Neural progenitor cell (in vitro differentiated cells): ENCODE measurements around the gene MAD1L1.

Source experiments
- EZH2 ChIP-seq: fragments of 200-600 bp; sonication (generic); IDR thresholded peaks from 2 replicates; pipeline ENCODE4 v1.6.1; 2017; ENCODE audit warnings: antibody characterized with exemption, mild to moderate bottlenecking, moderate library complexity
- EZH2phosphoT487 ChIP-seq: fragments of 200-600 bp; sonication (generic); IDR thresholded peaks from 2 replicates; pipeline ENCODE4 v1.6.1; 2017; ENCODE audit warnings: antibody characterized with exemption
- TF ChIP-seq, protein P1 (sequence below): fragments of 200-600 bp; sonication (generic); IDR thresholded peaks from 2 replicates; pipeline ENCODE4 v1.5.1; 2017; ENCODE audit warnings: antibody characterized with exemption, mild to moderate bottlenecking

DNA sequence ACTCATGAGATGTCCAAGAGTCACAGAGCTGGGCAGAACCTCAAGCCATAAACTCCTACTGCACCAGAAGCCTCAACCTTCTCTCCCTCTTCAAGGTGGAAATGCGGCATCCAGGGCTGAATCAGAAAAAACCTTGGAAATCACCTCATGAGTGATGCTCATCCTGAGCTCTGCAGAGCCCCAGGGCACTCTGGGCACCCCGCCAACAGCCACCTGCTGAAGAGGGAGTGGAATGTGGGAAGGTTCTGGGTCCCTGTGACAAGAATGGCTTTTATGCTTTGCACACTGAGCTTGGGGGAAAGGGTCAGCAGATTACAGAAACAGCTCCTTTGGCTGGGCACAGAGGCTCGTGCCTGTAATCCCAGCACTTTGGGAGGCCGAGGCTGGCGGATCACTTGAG lies 28.1 kb upstream of the MAD1L1 start:
- TF ChIP-seq, protein P1, sequence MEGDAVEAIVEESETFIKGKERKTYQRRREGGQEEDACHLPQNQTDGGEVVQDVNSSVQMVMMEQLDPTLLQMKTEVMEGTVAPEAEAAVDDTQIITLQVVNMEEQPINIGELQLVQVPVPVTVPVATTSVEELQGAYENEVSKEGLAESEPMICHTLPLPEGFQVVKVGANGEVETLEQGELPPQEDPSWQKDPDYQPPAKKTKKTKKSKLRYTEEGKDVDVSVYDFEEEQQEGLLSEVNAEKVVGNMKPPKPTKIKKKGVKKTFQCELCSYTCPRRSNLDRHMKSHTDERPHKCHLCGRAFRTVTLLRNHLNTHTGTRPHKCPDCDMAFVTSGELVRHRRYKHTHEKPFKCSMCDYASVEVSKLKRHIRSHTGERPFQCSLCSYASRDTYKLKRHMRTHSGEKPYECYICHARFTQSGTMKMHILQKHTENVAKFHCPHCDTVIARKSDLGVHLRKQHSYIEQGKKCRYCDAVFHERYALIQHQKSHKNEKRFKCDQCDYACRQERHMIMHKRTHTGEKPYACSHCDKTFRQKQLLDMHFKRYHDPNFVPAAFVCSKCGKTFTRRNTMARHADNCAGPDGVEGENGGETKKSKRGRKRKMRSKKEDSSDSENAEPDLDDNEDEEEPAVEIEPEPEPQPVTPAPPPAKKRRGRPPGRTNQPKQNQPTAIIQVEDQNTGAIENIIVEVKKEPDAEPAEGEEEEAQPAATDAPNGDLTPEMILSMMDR = no peak
- TF ChIP-seq EZH2 (no peak), EZH2phosphoT487 (no peak)
